ENCODE data around the gene SLC30A3.
A peak's percentile ranks its signal among the peaks of the same experiment; 100 is the strongest.
"Not testable (repeated sequence)": the region's sequence is repeated elsewhere in the genome, so short reads cannot be mapped to it uniquely, and the experiment has no call there.

The SLC30A3 gene, protein sequence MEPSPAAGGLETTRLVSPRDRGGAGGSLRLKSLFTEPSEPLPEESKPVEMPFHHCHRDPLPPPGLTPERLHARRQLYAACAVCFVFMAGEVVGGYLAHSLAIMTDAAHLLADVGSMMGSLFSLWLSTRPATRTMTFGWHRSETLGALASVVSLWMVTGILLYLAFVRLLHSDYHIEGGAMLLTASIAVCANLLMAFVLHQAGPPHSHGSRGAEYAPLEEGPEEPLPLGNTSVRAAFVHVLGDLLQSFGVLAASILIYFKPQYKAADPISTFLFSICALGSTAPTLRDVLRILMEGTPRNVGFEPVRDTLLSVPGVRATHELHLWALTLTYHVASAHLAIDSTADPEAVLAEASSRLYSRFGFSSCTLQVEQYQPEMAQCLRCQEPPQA

DNA sequence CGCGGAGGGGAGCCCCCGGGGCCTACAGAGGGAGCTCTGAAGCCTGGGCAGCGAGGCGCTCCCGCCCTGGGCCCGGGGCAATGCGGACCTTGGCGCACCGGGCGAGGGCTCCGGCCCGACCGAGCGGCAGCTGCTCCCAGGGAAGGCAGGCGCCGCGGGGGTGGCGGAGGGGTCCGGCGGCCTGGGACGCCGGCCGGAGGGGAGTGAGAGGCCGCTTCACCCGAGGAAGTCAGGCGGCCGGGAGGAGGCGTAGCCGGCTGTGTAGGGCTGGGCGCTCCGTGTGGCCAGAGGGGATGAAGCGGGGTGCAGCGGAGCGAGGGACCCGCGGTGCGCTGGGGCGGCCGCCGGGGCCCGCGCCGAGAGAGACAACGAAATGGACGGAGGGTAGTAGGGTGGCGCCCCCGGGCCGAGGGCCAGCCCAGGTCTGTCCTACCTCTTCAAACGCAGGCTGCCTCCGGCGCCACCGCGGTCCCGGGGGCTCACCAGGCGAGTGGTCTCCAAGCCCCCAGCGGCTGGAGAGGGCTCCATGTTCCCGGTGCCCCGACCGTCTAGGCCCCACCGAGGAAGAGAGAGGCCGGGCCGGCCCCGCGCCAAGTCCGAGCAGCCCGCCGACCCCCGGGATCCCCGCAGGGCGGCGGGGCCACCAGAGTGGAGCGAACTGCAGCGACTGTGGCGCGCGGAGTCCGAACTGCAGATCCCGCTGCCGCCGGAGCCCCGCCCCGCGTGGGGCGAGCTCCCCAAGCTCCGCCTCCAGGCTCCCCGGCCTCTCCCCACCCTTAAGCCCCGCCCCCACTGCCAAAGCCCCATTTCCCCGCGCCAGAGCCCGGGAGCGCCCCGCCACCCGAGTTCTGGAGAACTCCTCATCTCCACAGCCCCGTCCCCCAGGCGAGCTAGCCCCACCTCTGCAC, at the start of gene SLC30A3:
TSS of gene SLC30A3 (minus strand) at position 669 of the 908 bp plus-strand sequence. CDS start at position 528, 141 bp downstream.
- DNase-seq = peak; percentile 88

GRCh38 chr2:27312152-27312551, 49.3 kb upstream of the SLC30A3 start:
- DNase-seq = no peak

DNA sequence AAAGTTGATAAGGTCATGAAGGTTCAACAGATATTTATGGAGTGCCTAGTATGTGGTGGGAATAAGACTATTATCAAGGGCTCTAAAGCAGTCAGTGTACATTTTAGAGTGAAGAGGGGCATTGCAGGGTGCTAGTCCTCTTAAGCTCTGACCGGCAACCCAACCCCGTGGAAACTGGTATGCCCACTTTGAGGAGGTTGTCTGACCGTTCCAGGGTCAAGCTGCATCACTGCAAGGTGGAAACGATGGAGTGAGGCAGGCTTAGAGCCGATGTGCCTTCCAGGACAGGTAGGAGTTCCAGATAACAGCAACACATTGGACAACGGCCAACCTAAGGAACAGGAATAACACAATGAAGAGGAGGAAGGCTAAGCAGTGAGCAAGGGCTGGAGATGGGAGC, 46.8 kb upstream of the SLC30A3 start:
- DNase-seq = no peak

DNA sequence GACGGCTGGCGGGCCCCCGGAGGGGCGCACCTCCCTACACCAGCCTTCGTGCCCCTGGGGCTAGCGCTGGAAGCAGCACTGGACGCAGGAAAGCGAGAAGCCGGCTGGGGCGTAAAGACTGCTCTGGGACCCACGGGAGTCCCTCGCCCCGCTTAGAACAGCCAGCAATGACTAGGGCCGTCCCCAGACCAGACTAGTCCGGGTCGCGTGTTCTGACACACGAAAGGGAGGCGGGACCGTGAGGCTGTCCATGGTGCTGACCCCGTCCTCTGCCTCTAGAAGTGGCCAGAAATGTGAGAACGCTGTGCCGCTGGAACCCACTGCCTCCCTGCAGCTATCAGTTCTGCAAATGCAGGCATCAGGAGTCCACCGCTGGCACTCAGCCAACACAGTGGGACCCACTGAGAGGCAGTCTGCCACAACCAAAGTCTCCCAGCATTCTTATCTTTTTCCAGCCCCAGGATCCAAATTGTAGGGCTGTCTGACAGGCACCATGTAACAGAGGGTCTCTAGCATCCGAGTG, 45.6 kb upstream of the SLC30A3 start, which contains the start of gene UCN:
TSS of gene UCN (minus strand) at position 87 of the 523 bp plus-strand sequence. CDS start 550 bp downstream, outside the sequence.
- DNase-seq = peak; percentile 13

- DNase-seq = no peak
Observed at GRCh38 chr2:27307545-27308358, 44.9 kb upstream of the SLC30A3 start.

GRCh38 chr2:27307287-27307544, 44.4 kb upstream of the SLC30A3 start:
- no peak for DNase-seq

- peak; percentile 61 for DNase-seq
Observed at GRCh38 chr2:27306573-27307286, 43.9 kb upstream of the SLC30A3 start.

DNA sequence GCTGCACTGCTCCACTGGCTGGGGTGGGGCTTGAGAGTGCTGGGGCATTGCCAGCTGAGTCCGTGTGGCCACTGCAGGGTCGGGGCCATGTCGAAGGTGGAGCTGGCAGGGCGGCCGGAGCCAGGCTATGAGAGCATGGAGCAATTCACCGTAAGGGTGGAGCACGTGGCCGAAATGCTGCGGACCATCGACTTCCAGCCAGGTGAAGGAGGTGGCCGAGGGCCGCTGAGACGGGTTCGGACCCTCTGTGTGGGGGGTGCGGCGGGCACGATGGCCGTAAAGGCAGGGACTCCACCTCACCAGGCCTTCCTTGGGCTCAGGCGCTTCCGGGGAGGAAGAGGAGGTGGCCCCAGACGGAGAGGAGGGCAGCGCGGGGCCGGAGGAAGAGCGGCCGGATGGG, 43.3 kb upstream of the SLC30A3 start:
- DNase-seq = no peak

DNA sequence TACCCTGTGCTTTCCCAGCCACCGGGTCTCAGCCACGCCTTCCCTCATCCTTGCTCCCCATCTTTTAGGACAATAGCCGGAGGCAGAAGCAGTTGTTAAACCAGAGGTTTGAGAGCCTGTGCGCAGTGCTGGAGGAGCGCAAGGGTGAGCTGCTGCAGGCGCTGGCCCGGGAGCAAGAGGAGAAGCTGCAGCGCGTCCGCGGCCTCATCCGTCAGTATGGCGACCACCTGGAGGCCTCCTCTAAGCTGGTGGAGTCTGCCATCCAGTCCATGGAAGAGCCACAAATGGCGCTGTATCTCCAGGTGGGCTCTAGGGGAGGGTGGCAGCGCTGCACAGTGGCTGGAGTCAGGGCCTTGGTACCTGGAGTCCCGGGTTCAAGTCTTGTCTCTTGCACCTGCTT, 42.7 kb upstream of the SLC30A3 start:
- DNase-seq = no peak

DNA sequence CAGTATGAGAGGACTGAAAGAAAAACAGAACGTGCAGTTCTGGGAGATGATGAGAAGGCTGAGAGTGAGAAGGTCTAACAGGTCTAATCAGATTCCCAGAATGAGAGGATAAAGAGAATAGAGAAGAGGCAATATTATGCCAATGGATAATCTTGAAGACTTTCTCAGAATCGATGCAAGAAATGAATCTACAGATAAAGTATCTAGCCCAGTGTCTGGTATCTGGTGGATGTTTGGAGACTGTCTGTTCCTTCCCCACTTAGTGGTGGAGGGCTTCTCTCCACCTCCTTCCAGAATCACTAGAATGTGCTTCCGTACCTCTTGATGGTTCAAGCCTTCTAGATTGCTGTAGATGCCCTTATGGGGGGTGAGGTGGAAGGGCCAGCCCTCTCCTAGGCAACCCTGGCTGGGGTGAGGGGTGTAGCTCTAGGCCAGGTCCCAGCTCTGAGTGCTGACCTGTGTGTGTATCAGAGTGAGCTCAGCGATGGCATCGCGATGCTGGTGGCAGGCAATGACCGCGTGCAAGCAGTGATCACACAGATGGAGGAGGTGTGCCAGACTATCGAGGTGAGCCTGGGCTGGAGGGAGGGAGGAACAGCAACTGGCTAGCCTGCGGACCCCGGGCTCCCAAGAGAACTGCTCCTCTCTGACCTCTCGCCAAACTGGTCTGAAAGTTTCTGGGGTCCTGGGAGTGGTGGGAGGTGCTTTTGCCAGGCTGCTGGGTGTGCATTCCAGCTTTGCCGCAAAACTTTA, 41.8 kb upstream of the SLC30A3 start:
- DNase-seq = no peak

- peak; percentile 59 for DNase-seq
Observed at GRCh38 chr2:27303093-27304025, 40.5 kb upstream of the SLC30A3 start.

DNA sequence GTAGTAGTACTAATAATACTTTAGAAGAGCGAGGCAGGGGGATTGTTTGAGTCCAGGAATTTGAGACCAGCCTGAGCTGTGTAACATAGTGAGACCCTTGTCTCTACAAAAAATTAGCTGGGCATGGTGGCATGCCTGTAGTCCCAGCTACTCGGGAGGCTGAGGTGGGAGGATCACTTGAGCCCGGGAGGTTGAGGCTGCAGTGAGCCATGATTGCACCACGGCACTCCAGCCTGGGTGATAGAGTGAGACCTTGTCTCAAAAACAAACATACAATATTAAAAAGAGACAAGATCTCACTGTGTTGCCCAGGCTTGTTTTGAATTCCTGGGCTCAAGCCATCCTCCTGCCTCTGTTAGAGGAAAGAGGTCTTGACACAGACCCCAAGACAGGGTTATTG, 37.8 kb upstream of the SLC30A3 start:
- not testable (repeated sequence) for DNase-seq

- no peak for DNase-seq
Observed at GRCh38 chr2:27298391-27299080, 35.7 kb upstream of the SLC30A3 start.

GRCh38 chr2:27297195-27297594, 34.3 kb upstream of the SLC30A3 start:
- DNase-seq = no peak

DNA sequence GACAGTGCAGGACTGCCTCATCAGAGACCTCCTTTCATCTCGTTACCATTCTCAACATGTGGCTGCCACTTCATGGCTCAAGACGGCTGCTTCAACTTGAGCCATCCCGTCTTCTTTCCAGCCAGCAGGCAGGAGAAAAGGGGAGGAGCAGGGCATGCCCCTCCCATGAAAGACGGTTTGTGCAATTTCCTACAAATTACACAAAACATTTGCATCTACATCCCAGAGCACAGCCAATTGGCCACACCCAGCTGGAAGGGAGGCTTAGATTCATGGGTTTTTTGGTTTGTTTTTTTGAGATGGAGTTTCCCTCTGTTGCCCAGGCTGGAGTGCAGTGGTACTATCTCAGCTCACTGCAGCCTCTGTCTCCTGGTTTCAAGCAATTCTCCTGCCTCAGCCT, 33.6 kb upstream of the SLC30A3 start:
- DNase-seq = no peak

GRCh38 chr2:27294928-27295327, 32.1 kb upstream of the SLC30A3 start:
- no peak for DNase-seq

- DNase-seq = no peak
Observed at GRCh38 chr2:27291865-27292264, 29.0 kb upstream of the SLC30A3 start.

DNA sequence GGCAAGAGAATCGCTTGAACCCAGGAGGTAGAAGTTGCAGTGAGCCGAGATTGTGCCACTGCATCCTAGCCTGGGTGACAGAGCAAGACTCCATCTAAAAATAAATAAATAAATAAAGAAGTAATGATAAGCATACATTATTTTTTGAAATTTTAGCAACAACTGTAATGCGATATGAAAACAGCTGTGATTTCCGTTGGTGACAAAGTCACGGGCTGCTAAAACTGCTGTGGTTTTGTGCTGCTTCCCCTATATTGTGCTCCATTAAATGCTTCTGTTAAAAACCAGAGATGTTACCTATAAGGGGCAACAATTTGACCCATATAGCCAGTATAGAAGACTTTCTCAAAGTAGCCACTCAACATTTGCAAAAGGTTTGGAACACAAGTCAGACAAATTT, 27.7 kb upstream of the SLC30A3 start:
- DNase-seq = no peak

- DNase-seq = no peak
Observed at GRCh38 chr2:27288610-27289009, 25.8 kb upstream of the SLC30A3 start.

DNA sequence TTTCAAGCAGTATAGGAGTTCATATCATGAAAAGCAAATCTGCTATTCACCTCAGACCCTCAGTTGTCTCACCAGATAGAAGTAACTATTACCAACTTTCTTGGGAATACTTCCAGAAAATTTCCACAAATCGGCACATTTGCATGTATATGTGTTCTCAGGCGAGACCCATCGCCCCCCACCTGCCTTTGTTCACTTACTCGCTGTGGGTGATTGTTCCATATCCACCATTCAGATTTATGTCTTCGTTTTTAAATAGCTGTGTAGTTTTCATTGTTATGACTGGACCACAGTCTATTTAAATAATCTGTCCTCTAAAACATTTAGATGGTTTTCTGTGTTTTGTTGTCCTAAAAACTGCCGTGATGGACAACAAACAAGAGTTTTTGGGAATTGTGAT, 22.6 kb upstream of the SLC30A3 start:
- DNase-seq = no peak

All from stimulated activated CD4-positive, alpha-beta T cell treated with anti-CD3 and anti-CD28 coated beads, Interleukin-15, amount 100 ng/mL, for 24 hours (primary cell).